HAP-1 (cell line): ENCODE results near the gene LIMS3.
"Not testable (repeated sequence)": the region's sequence is repeated elsewhere in the genome, so short reads cannot be mapped to it uniquely, and the experiment has no call there.

ENCODE experiments used
- DNase-seq, 2 experiments: peaks; one replicate each; pipeline ENCODE4 v3.0.0-alpha.2; 2016 to 2020; ENCODE audit warnings: low spot score in 2 of 2
- H3K27me3 ChIP-seq: fragments of 250-450 bp; sonication (Bioruptor Pico); 2 replicates; pipeline ENCODE4 v1.5.1; 2020; ENCODE audit warnings: low read depth, mild to moderate bottlenecking, moderate library complexity
- H3K36me3 ChIP-seq: fragments of 250-450 bp; sonication (Bioruptor Pico); replicated peaks from 2 replicates; pipeline ENCODE4 v1.5.1; 2020; ENCODE audit warnings: mild to moderate bottlenecking
- H3K4me1 ChIP-seq: fragments of 250-450 bp; sonication (Bioruptor Pico); 2 replicates; pipeline ENCODE4 v1.5.1; 2020; ENCODE audit warnings: mild to moderate bottlenecking
- H3K4me3 ChIP-seq: fragments of 250-450 bp; sonication (Bioruptor Pico); 2 replicates; pipeline ENCODE4 v1.5.1; 2020; ENCODE audit warnings: mild to moderate bottlenecking, moderate library complexity
- H3K9me3 ChIP-seq: fragments of 250-450 bp; sonication (Bioruptor Pico); 2 replicates; pipeline ENCODE4 v1.5.1; 2020; ENCODE audit warnings: mild to moderate bottlenecking, moderate library complexity
- in situ Hi-C: fragments of 300-500 bp; cut with MboI; formaldehyde crosslinking; loops from 3 replicates; pipeline ENCODE4 v1.14.3; 2020; ENCODE audit warnings: low sequenced_read_pairs, inconsistent platforms, mixed read lengths

The LIMS3 gene, protein sequence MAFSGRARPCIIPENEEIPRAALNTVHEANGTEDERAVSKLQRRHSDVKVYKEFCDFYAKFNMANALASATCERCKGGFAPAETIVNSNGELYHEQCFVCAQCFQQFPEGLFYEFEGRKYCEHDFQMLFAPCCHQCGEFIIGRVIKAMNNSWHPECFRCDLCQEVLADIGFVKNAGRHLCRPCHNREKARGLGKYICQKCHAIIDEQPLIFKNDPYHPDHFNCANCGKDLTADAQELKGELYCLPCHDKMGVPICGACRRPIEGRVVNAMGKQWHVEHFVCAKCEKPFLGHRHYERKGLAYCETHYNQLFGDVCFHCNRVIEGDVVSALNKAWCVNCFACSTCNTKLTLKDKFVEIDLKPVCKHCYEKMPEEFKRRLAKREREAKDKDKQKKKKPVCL

DNA sequence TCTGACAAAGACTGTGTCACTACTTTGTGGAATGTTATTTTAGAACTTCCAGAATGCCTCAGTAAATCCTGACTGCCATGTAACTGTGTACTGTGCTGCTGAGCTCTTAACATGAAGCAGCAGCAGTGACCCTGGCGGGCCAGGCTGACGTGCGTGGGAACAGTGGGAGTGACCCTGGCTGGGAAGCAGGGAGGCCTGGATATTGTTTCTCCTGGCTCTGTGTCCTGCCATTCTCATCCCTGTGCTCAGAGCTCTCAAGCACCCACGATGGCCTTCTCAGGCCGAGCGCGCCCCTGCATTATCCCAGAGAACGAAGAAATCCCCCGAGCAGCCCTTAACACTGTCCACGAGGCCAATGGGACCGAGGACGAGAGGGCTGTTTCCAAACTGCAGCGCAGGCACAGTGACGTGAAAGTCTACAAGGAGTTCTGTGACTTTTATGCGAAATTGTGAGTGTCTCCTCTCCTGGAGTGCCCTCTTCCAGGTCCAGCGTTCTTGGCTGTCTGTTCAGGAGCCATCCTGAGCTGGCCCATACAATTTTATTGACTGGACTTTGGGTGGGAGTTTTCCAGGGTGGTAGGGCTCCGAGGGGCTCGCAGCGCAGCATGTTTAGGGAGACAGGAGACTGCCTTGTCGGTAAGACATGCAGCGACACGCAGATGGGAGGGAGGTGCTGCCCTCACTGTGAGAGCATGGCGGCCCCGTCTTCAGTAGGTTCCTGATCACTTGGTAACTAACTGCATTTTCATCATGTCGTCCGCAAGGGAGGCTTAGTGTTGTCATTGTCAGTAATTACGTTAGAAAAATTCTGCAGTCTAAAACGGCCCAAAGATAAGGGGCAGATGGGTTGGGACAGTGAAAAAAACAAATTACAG lies at the start of gene LIMS3:
Gene LIMS3, plus strand, starts transcription at position 227 of the 875 bp plus-strand sequence. Its CDS starts 41 bp downstream, at position 268.
- H3K27me3 ChIP-seq, DNase-seq, in situ Hi-C loops, H3K4me3 ChIP-seq, H3K4me1 ChIP-seq, H3K36me3 ChIP-seq, H3K9me3 ChIP-seq: not testable (repeated sequence)

DNA sequence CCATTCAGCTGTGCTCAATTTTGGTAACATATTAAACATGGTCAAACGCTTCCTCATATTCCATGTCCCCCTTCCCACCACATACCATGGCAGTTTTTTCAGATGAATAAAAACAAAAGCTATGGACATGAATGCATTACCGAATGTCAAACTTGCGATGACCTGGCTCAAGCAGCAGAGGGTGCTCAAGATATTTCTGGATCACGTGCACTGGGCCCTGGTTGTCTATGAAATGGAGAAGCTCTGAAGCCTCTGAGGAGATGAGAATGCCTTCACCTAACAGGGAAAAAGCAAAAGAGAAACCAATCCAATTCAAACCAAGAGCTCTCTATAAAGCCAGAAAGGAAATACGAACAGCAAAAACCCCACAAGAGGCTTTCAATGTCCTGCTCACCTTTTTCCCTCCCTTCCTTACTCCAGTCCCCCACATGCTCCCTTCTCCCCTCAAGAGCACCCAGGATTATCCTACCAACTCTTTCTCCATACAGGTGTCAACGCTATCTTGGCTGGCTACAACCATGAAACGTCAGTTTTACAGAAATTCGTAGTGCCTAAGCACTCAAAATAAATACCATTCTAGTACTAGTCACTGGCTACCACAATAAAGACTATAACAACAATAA lies 27.2 kb upstream of the LIMS3 start:
- in situ Hi-C loops, DNase-seq, H3K9me3 ChIP-seq, H3K4me1 ChIP-seq, H3K27me3 ChIP-seq, H3K36me3 ChIP-seq, H3K4me3 ChIP-seq: not testable (repeated sequence)

DNA sequence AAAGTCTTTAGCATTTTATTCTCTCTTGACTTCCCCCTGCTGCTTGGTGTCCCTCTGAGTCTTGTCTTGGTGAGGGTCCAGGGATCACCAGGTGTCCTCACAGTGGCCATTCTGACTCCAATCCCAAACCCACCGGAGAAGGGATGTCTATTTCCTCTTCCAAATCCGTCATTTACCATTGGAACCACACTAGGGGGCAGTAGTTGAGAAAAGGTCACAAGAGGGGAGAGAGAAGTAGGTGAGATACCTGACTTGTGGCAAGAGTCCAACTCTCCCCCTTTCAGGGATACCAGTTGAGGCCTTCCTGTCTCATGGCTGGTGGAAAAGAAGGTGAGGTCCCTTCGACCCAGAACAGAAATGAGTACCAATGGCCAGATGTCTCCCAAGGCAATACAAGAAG lies 21.9 kb upstream of the LIMS3 start:
- DNase-seq, H3K4me1 ChIP-seq, H3K4me3 ChIP-seq, H3K27me3 ChIP-seq, H3K9me3 ChIP-seq, in situ Hi-C loops, H3K36me3 ChIP-seq: not testable (repeated sequence)

DNA sequence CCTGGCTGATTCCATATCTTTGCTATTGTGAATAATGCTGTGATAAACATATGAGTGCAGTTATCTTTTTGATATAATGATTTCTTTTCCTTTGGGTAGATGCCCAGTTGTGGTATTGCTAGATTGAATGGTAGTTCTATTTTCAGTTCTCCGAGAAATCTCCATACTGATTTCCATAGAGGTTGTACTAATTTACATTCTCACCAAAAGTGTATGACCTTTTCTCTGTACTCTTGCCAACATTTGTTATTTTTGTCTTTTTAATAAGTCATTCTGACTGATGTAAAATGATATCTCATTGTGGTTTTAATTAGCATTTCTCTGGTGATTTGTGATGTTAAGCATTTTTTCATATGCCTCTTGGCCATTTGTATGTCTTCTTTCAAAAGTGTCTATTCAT lies 16.4 kb upstream of the LIMS3 start:
- in situ Hi-C loops, H3K4me3 ChIP-seq, H3K4me1 ChIP-seq, H3K36me3 ChIP-seq, H3K27me3 ChIP-seq, H3K9me3 ChIP-seq, DNase-seq: not testable (repeated sequence)

DNA sequence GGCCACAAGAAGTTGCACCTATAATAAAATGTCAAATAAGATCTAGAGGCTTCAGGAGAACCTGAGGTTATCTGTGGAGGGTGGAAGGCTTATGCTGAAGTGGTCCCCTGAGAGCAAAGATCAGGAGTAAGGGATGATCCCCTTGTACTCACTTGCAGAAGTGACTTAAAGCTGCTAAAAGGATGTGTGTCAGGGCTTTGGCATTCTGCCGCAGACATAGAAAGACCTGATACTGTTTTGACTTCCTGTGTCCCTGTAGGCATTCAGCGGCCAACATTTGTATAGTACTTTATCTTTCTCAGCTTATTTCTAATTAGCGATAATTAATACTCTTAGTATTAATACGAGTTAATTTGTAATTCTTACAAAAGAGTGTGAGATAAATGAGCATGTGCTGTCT lies 10.1 kb upstream of the LIMS3 start:
- DNase-seq, H3K9me3 ChIP-seq, H3K36me3 ChIP-seq, H3K4me1 ChIP-seq, in situ Hi-C loops, H3K27me3 ChIP-seq, H3K4me3 ChIP-seq: not testable (repeated sequence)

DNA sequence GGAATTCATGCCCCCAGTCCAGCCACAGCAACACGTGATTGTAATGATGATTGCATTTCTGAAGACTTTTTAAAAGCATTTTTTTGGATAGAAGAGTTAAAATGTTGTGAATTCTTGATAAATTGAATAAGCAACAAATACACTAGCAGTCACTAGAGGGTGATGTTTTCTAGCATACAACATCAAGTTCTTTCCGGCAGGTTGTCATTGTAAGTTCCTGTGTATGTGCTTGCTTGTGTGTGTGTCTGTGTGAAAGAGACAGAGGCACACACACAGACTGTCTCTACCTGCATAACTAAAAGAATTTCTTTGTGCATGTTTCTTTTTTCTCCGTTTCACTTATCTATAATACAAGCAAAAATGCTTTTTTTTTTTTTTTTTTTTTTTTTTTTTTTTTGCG lies 8.6 kb upstream of the LIMS3 start:
- H3K9me3 ChIP-seq, DNase-seq, H3K36me3 ChIP-seq, in situ Hi-C loops, H3K27me3 ChIP-seq, H3K4me1 ChIP-seq, H3K4me3 ChIP-seq: not testable (repeated sequence)

DNA sequence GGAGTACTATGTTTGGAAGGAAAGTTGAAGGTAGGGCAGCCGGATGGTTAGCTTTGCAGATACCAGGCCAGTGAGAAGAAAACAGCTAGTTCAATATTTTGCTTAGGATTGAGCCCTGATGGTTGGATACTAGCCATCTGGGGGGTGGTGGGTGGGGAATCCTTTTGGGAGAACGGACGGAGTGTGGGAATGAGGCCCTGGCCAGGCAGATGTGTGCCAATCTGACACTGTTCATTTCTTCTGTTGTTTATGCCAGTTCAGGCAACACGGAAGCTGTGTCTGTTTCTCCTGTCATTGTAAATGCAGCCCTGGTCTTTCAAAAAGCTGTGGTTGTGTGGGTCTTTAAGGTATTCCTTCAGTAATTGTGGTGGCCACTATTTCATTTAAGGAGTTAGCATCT lies 7.5 kb upstream of the LIMS3 start:
- H3K4me1 ChIP-seq, H3K36me3 ChIP-seq, H3K4me3 ChIP-seq, DNase-seq, H3K27me3 ChIP-seq, in situ Hi-C loops, H3K9me3 ChIP-seq: not testable (repeated sequence)

DNA sequence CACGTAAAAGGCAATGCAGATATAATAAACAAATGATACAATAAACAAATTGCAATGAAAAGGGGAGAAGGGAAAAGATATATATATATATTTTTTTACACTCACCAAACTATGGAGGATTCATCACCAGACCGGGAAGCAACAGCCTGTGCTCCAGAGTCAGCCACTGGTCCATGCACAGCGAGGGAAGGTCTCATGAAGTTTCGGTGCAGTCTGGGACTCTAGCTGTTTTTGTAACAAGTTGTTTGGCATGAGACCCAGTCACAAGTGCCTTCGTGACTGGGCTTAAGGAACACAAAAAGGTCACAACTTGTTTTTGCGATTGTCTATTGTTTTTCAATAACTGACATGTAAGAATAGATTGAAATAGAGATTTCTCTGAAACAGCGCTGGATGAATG lies 4.8 kb upstream of the LIMS3 start:
- H3K4me3 ChIP-seq, H3K4me1 ChIP-seq, DNase-seq, H3K36me3 ChIP-seq, in situ Hi-C loops, H3K27me3 ChIP-seq, H3K9me3 ChIP-seq: not testable (repeated sequence)

DNA sequence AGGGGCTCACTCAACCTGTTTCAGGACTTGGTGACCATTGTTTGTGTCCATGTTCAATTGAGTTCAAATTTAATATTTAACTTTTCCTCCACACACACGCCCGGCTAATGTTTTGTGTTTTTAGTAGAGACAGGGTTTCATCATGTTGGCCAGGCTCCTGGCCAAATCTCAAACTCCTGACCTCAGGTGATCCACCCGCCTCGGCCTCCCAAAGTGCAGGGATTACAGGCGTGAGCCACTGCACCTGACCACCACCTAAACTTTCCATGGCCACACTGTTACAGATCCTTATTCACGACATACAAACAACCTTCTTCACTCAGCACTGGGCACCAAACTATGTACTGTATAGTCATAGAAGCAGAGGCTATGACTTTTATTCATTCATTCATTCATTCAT lies 4.3 kb upstream of the LIMS3 start:
- in situ Hi-C loops: not testable (repeated sequence)

DNA sequence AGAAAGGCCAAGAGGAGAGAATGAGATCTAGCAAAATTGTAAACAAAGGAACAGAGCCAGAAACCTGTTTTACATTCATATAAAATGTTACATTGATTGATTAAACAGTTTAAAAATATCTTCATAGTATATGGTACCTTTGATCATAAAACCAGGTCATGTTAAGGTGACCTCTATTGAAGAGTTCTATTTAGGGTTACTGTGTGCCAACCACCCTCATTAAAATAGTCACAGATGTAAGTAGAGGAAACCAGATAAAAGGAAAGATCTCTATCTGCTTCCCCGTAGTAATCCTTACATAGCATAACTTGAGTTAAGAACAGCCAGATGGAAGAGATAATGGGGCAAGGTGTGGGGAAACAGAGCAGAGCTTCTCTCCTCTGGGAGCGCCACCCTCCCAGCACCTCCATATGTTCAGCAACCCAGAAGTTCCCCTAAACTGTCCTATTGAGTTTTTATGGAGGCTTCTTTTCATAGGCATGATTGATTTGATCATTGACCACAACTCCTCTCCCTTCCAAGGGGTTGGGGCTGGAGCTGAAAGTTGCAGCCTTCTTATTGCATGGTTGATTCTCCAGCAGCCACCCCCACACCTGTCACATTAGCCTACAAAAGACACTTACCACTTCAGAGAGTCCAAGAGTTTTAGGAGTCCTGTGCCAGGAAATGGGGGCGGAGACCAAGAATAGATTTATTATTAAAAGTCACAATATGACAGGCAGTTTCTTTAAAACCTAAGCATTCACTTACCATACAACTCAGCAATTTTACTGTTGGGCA lies 3.2 kb upstream of the LIMS3 start:
- H3K4me3 ChIP-seq, DNase-seq, H3K4me1 ChIP-seq, in situ Hi-C loops, H3K36me3 ChIP-seq, H3K27me3 ChIP-seq, H3K9me3 ChIP-seq: not testable (repeated sequence)

More for the DNA sequence above, 4.3 kb upstream of the LIMS3 start:
- not testable (repeated sequence) for DNase-seq, H3K27me3 ChIP-seq, H3K4me3 ChIP-seq, H3K36me3 ChIP-seq, H3K4me1 ChIP-seq, H3K9me3 ChIP-seq

DNA sequence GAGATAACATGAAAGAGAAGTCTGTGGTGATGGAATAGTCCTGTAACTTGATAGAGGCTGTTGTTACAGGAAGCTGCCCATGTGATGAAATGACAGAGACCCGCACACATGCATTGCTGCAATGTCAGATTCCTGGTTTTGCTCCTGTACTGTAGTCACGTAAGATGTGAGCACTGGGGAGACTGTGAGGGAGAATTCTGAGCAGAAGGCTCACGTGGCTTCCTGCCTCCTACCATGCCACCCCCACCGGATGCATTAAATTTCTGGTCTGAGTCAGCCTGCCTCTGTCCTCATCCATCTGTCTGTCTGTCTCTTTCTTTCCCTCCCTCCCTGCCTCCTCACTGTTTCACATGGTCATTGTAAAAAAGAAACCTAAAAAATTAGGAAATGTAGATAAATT lies 2.3 kb upstream of the LIMS3 start:
- H3K4me3 ChIP-seq, H3K4me1 ChIP-seq, in situ Hi-C loops, H3K27me3 ChIP-seq, DNase-seq, H3K36me3 ChIP-seq, H3K9me3 ChIP-seq: not testable (repeated sequence)

DNA sequence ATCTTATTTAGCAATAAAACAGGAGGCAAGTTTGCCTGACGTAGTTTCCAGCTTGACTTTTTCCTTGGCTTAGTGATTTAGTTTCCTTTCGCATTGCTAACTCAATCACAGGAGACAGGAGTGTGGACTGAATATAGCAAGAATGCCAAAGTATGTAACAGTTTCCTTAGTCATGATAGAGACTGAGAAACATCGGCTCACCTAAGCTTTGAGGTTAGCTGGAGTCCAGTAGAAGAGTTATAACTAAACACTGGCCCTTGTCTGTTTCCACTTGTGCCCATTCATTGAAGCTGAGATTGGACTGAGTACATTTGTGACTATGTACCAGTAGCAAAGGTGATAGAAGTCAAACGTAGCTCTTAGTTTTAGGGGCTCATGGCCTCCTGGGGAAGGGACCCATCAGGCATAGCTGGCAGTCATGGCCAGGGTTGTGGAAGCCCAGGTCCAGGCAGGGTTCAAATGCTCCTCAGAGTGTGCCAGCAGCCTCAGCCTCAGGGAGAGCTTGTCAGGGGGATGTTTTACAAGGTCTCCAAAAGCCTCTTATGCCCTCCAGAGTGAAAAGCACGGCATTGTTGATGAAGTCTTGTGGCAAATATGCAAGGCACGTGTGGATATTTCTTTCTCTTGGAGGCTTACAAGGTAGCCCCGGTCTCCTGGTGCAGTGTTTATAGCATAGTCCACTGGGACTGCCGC lies 573 bp upstream of the LIMS3 start:
- H3K36me3 ChIP-seq, H3K4me3 ChIP-seq, DNase-seq, H3K9me3 ChIP-seq, in situ Hi-C loops, H3K4me1 ChIP-seq, H3K27me3 ChIP-seq: not testable (repeated sequence)

DNA sequence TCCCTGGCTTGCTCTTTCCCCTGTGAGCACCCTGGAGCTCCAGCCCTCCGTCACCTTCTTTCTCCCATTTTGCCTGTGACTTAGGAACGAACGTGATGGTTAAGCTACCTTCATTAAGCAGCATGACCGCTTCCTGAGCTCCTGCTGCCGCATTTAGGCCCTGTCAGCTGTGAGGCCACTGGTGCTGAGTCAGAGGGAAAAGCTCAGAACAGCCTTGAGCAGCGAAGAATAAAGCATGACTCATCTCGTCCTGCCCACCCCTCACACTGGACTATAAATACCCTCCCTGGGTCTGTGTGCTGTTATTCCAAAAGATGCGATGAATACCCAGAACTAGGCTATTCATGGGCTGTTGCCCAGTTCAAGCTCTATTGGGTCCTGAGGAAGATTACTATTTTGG lies 7.3 kb downstream of the LIMS3 start:
- in situ Hi-C loops, DNase-seq, H3K36me3 ChIP-seq, H3K4me1 ChIP-seq, H3K4me3 ChIP-seq, H3K9me3 ChIP-seq, H3K27me3 ChIP-seq: not testable (repeated sequence)
